A673 (cell line): ENCODE data around the gene TARBP1. TPM values are rescaled to one million over a fixed set of nuclear protein-coding genes. Genes with fewer than 3 reads are reported as not detected.

Source experiments
- BruUV-seq: library from RNA; stranded (reverse); fragments of 400-500 nt; replicated peaks from 2 replicates; lab custom pipeline; 2021; lab: Mats Ljungman, UMichigan
- CTCF ChIA-PET: fragments of 300-600 bp; sonication (Branson Sonifier 250); formaldehyde crosslinking; loops from one replicate; lab custom pipeline; 2022; ENCODE audit warnings: antibody characterized with exemption; lab: Charles Lee
- POLR2A ChIA-PET: fragments of 300-600 bp; sonication (Branson Sonifier 250); formaldehyde crosslinking; loops from one replicate; lab custom pipeline; 2022; ENCODE audit warnings: antibody characterized with exemption; ENCODE audit not compliant: low non-redundant PET; lab: Charles Lee
- DNase-seq: peaks from one replicate; pipeline ENCODE4 v3.0.0-alpha.2; 2015; ENCODE audit warnings: low spot score
- H3K27ac ChIP-seq: fragments of 200-600 bp; sonication (generic); 2 replicates; pipeline ENCODE4 v1.5.1; 2016; ENCODE audit warnings: mixed run types, low read depth, mild to moderate bottlenecking, mixed read lengths, antibody characterized with exemption, low read length; ENCODE audit not compliant: poor library complexity, severe bottlenecking
- H3K27me3 ChIP-seq: fragments of 200-600 bp; sonication (generic); replicated peaks from 2 replicates; pipeline ENCODE4 v1.6.1; 2017; ENCODE audit warnings: mixed run types, low read depth, mild to moderate bottlenecking, mixed read lengths, antibody characterized with exemption, low read length; ENCODE audit not compliant: insufficient read depth, poor library complexity
- H3K36me3 ChIP-seq: fragments of 200-600 bp; sonication (generic); 2 replicates; pipeline ENCODE4 v1.6.1; 2016; ENCODE audit warnings: mixed run types, mild to moderate bottlenecking, mixed read lengths, antibody characterized with exemption, low read length; ENCODE audit not compliant: insufficient read depth, poor library complexity, severe bottlenecking
- H3K4me1 ChIP-seq: fragments of 200-600 bp; sonication (generic); 2 replicates; pipeline ENCODE4 v1.6.1; 2017; ENCODE audit warnings: mixed run types, mild to moderate bottlenecking, mixed read lengths, antibody characterized with exemption, low read length; ENCODE audit not compliant: insufficient read depth, poor library complexity, severe bottlenecking
- H3K4me3 ChIP-seq: fragments of 200-600 bp; sonication (generic); 2 replicates; pipeline ENCODE4 v1.5.1; 2016; ENCODE audit warnings: low read depth, mixed run types, mild to moderate bottlenecking, mixed read lengths, low read length; ENCODE audit not compliant: poor library complexity, severe bottlenecking
- H3K9me3 ChIP-seq: fragments of 200-600 bp; sonication (generic); 2 replicates; pipeline ENCODE4 v1.6.1; 2016; ENCODE audit warnings: mixed run types, low read depth, mild to moderate bottlenecking, mixed read lengths, antibody characterized with exemption, low read length; ENCODE audit not compliant: poor library complexity, severe bottlenecking
- CTCF ChIP-seq: fragments of 300-800, 200-600 bp; sonication (generic); conservative IDR thresholded peaks from 2 replicates; pipeline ENCODE4 v1.5.1; 2017; ENCODE audit warnings: low read depth, mild to moderate bottlenecking, antibody characterized with exemption, low read length, moderate library complexity, mixed read lengths
- EZH2 ChIP-seq: fragments of 200-600 bp; sonication (generic); IDR thresholded peaks from 2 replicates; pipeline ENCODE4 v1.6.1; 2017; ENCODE audit warnings: borderline replicate concordance, low read depth, mild to moderate bottlenecking, mixed read lengths, antibody characterized with exemption, low read length; ENCODE audit not compliant: poor library complexity, severe bottlenecking
- intact Hi-C: fragments of 100-400 bp; cut with micrococcal nuclease; formaldehyde crosslinking; loops from one replicate; pipeline ENCODE4 v1.10.0; 2022; ENCODE audit not compliant: unreplicated experiment
- total RNA-seq: library from RNA; stranded (reverse); gene quantifications from 2 replicates; pipeline ENCODE4 v1.2.3, GENCODE V29; 2021

TARBP1 gene
- total RNA-seq, 1 experiment from 2014 or later = 28.0 TPM

GRCh38 chr1:234489698-234490077, 10.7 kb upstream of the TARBP1 start:
- no TSS peak for BruUV-seq
- Histone ChIP-seq H3K4me3 (no peak overlapping the region), H3K9me3 (no peaks in the 10 kb centered on the region), H3K4me1 (peaks cover 5% of the 10 kb centered on the region), H3K27me3 (no peaks in the 10 kb centered on the region), H3K27ac (no peak overlapping the region), H3K36me3 (no peaks in the 10 kb centered on the region)
- no peak for DNase-seq
- POLR2A ChIA-PET = no interaction called here
- intact Hi-C loops = loop anchor here (10.0 kb wide), 1 partner anchor 235 kb away; no protein-coding TSS in a partner anchor
- TF ChIP-seq CTCF (no peak), EZH2 (no peak)
- CTCF ChIA-PET = no interaction called here

GRCh38 chr1:234489007-234489697, 10.2 kb upstream of the TARBP1 start:
- Histone ChIP-seq H3K36me3 (no peaks in the 10 kb centered on the region), H3K9me3 (no peaks in the 10 kb centered on the region), H3K4me3 (no peak overlapping the region), H3K4me1 (peaks cover 5% of the 10 kb centered on the region), H3K27ac (no peak overlapping the region), H3K27me3 (no peaks in the 10 kb centered on the region)
- no peak for DNase-seq
- intact Hi-C loops = no loop called here
- POLR2A ChIA-PET = no interaction called here
- TF ChIP-seq EZH2 = no peak
- no peak for TF ChIP-seq CTCF
- CTCF ChIA-PET = interaction anchor here (0.6 kb wide), 1 partner anchor 59 kb away, joined by 3 read pairs; no protein-coding TSS in a partner anchor
- BruUV-seq = no TSS peak

GRCh38 chr1:234488054-234489006, 9.4 kb upstream of the TARBP1 start:
- Histone ChIP-seq H3K27ac (no peak overlapping the region), H3K4me3 (no peak overlapping the region), H3K9me3 (no peaks in the 10 kb centered on the region), H3K36me3 (no peaks in the 10 kb centered on the region), H3K4me1 (peaks cover 5% of the 10 kb centered on the region), H3K27me3 (no peaks in the 10 kb centered on the region)
- ChIA-PET CTCF (interaction anchor here (0.6 kb wide), 2 partner anchors 58 to 188 kb away, joined by 3 to 6 read pairs; no protein-coding TSS in a partner anchor), POLR2A (no interaction called here)
- intact Hi-C loops = no loop called here
- TF ChIP-seq CTCF (no peak), EZH2 (no peak)
- DNase-seq = no peak
- BruUV-seq = no TSS peak
